ENCODE measurements around the gene PCED1B. TPM values are rescaled to one million over a fixed set of nuclear protein-coding genes. Genes with fewer than 3 reads are reported as not detected.

The PCED1B gene
- total RNA-seq, 1 donor from 2014 or later, result 7.6 TPM

DNA sequence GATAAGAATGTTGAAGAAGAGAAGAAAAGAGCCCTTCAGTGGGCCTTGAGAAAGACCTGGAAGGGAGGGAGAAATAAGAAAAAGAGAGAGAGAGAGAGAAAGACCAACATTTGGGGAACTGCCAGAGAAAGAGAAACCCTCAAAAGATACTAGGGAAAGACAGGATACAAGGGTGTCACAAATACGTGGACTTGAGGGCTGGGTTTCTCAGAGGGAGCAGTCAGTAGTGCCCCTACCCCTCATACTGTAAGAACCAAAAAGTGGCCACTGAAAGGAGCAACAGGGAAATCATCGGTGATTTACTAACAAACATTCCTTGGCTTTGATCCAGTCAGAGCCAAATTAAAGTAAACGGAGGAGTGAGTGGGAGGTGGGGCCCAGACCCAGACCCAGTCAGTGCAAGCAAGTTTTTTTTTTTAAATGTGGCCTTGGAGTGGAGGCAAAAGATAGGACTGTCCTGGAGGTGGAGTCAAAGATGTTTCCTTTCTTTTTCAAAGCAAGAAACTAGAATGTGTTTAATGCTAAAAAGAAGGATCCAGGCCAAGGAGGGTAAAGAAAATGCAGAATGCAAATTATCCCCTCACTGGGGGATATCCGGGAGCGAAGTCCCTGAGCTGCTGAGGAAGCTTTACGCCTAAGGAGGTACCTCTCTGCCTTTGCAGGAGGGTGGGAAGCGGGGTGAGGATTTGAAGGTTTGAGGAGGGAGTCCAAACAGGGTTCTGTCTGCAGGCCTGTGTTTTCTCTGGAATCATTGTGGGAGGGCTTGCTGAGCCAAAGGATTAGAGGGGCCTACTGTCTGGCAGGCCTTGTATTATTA is 143.8 kb downstream of the PCED1B start:
- Histone ChIP-seq H3K27me3 (no peaks in the 10 kb centered on the region), H3K27ac (peak overlapping the region; percentile 32), H3K36me3 (no peaks in the 10 kb centered on the region), H3K4me3 (no peak overlapping the region), H3K4me1 (peaks cover 11% of the 10 kb centered on the region), H3K9me3 (no peaks in the 10 kb centered on the region)
- ATAC-seq (peak; percentile 31), DNase-seq (no peak)
- intact Hi-C loops (cut with DNase I), result no loop called here
- TF ChIP-seq, protein P1, sequence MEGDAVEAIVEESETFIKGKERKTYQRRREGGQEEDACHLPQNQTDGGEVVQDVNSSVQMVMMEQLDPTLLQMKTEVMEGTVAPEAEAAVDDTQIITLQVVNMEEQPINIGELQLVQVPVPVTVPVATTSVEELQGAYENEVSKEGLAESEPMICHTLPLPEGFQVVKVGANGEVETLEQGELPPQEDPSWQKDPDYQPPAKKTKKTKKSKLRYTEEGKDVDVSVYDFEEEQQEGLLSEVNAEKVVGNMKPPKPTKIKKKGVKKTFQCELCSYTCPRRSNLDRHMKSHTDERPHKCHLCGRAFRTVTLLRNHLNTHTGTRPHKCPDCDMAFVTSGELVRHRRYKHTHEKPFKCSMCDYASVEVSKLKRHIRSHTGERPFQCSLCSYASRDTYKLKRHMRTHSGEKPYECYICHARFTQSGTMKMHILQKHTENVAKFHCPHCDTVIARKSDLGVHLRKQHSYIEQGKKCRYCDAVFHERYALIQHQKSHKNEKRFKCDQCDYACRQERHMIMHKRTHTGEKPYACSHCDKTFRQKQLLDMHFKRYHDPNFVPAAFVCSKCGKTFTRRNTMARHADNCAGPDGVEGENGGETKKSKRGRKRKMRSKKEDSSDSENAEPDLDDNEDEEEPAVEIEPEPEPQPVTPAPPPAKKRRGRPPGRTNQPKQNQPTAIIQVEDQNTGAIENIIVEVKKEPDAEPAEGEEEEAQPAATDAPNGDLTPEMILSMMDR (IDR thresholded peaks at IDR 0.05), result no peak

DNA sequence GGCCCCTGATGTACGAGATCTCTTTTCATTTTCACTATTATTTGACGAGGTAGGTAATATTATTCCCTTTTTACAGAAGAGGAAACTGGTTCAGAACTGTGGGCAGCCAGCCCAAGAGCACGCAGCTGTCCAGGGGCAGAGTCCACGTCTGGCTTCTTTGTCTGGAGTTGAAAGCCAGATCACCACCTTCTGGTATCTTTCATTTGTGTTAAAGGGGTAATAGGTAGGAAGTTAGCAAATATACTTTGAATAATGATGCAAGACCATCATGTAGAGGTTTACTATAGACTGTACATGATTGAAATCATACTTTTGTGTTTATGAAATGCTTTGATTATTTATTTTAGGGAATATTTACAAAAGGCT is 144.4 kb downstream of the PCED1B start:
- Histone ChIP-seq H3K9me3 (no peaks in the 10 kb centered on the region), H3K4me3 (no peak overlapping the region), H3K27me3 (no peaks in the 10 kb centered on the region), H3K27ac (peak overlapping the region; percentile 32), H3K4me1 (peaks cover 11% of the 10 kb centered on the region), H3K36me3 (no peaks in the 10 kb centered on the region)
- TF ChIP-seq, protein P1 (IDR thresholded peaks at IDR 0.05), result no peak
- ATAC-seq (peak; percentile 62), DNase-seq (no peak)
- intact Hi-C loops (cut with DNase I), result no loop called here

DNA sequence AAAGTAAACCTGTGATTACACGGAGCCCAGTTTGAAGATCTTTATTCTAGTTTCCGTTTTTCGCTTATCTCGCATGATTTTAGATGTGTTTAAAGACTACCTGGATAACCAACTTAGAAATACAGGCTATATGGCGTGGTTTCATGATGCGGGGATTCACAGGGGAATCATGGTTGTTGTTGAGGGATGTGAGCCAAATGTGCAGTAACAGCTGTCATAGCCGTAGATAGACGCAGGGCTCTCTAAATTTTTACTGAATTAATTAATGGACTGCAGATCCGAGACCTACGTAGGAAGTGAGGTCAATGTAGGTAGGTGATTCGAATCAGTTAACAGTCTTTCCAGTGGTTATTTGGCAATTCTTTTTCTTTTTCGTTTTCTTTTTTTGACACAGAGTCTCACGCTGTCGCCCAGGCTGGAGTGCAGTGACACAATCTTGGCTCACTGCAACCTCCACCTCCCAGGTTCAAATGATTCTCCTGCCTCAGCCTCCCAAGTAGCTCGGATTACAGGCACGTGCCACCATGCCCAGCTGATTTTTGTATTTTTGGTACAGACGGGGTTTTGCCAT is 145.2 kb downstream of the PCED1B start:
- H3K9me3 ChIP-seq, result no peaks in the 10 kb centered on the region
- DNase-seq (no peak), ATAC-seq (no peak)
- H3K36me3 ChIP-seq, result no peaks in the 10 kb centered on the region
- intact Hi-C loops (cut with DNase I), result no loop called here
- no peak overlapping the region for H3K27ac ChIP-seq
- TF ChIP-seq, protein P1 (IDR thresholded peaks at IDR 0.05), result no peak
- H3K4me3 ChIP-seq, result no peak overlapping the region
- no peaks in the 10 kb centered on the region for H3K27me3 ChIP-seq
- peaks cover 11% of the 10 kb centered on the region for H3K4me1 ChIP-seq

DNA sequence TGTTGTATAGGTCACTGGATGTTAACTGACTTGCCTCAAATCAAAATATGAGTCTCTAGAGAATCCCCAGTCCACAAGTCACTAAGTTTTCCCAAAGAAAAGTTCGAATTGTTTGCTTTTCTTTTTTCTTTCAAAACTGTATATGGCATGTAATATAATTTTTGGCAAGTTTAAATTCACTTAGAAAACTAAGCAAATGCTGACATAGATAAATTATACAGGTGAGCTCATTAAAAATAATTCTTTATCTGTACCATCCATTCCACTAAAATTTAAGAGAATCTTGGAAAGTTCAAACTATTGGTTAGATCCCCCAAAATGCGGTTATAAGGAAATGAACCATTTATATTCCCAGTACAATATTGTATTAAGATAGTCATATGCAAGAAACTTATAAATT is 145.9 kb downstream of the PCED1B start:
- peaks cover 11% of the 10 kb centered on the region for H3K4me1 ChIP-seq
- ATAC-seq, result no peak
- no peaks in the 10 kb centered on the region for H3K36me3 ChIP-seq
- no peak for DNase-seq
- TF ChIP-seq, protein P1 (IDR thresholded peaks at IDR 0.05), result no peak
- no peak overlapping the region for H3K4me3 ChIP-seq
- H3K27ac ChIP-seq, result no peak overlapping the region
- no peaks in the 10 kb centered on the region for H3K27me3 ChIP-seq
- H3K9me3 ChIP-seq, result no peaks in the 10 kb centered on the region
- intact Hi-C loops (cut with DNase I), result no loop called here

DNA sequence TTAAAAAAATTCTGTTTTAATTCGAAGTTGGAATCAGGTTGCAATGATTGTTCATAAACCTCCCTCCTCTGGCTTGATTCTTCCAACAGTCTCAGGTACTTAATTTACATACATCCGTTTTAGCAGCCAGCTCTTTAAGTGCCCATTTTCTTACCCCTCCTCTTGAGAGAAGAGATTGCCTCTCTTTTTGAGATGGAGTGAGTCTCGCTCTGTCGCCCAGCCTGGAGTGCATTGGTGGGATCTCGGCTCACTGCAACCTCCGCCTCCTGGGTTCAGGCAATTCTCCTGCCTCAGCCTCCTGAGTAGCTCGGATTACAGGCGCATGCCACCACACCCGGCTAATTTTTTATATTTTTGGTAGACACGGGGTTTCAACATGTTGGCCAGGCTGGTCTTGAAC is 146.8 kb downstream of the PCED1B start:
- TF ChIP-seq, protein P1 (IDR thresholded peaks at IDR 0.05), result no peak

More for the DNA sequence above, 146.8 kb downstream of the PCED1B start:
- peaks cover 11% of the 10 kb centered on the region for H3K4me1 ChIP-seq
- no peaks in the 10 kb centered on the region for H3K36me3 ChIP-seq
- intact Hi-C loops (cut with DNase I), result loop anchor here (2.0 kb wide), 1 partner anchor 35 kb away; no protein-coding TSS in a partner anchor
- no peaks in the 10 kb centered on the region for H3K9me3 ChIP-seq
- no peak for DNase-seq
- no peaks in the 10 kb centered on the region for H3K27me3 ChIP-seq
- no peak overlapping the region for H3K4me3 ChIP-seq
- no peak overlapping the region for H3K27ac ChIP-seq
- ATAC-seq, result no peak
